ENCODE results near the gene HTRA3. TPM values are rescaled to one million over a fixed set of nuclear protein-coding genes. Genes with fewer than 3 reads are reported as not detected.
A peak's percentile ranks its signal among the peaks of the same experiment; 100 is the strongest.

HTRA3 gene
- total RNA-seq, 1 donor from 2014 or later = 1.6 TPM

- Histone ChIP-seq H3K9me3 (ENCODE audit: low read depth) (no peaks in the 10 kb centered on the region), H3K36me3 (no peaks in the 10 kb centered on the region), H3K27me3 (no peaks in the 10 kb centered on the region), H3F3A (ENCODE audit: low read depth) (no peaks in the 10 kb centered on the region), H3K4me3 (no peak overlapping the region), H2AFZ (replicated peaks) (peak overlapping the region; percentile 74), H3K27ac (no peak overlapping the region), H3K79me2 (ENCODE audit: low read depth) (no peaks in the 10 kb centered on the region), H3K9ac (no peak overlapping the region), H4K20me1 (ENCODE audit: low read depth) (no peaks in the 10 kb centered on the region), H3K4me2 (peak overlapping the region; percentile 40), H3K4me1 (no peaks in the 10 kb centered on the region)
- Mint-ChIP-seq H3K9me3 (no peaks in the 10 kb centered on the region), H3K27ac (no peak overlapping the region), H3K4me3 (no peak overlapping the region), H3K27me3 (ENCODE audit: insufficient read depth, low read depth) (peaks cover 8% of the 10 kb centered on the region), H3K36me3 (no peaks in the 10 kb centered on the region), H3K4me1 (peaks cover 10% of the 10 kb centered on the region)
- DNase-seq (ENCODE audit: low spot score) = peak; percentile 81
- TF ChIP-seq CTCF (IDR thresholded peaks at IDR 0.05) (peak; percentile 67), EZH2 (IDR thresholded peaks at IDR 0.05) (no peak), EZH2phosphoT487 (IDR thresholded peaks at IDR 0.05) (no peak)
These were observed 31.0 kb upstream of the HTRA3 start for GRCh38 chr4:8238515-8239053.

- Histone ChIP-seq H3K4me3 (no peak overlapping the region), H3K9me3 (ENCODE audit: low read depth) (no peaks in the 10 kb centered on the region), H3K9ac (no peak overlapping the region), H3K27me3 (no peaks in the 10 kb centered on the region), H3K27ac (no peak overlapping the region), H3K36me3 (no peaks in the 10 kb centered on the region), H3K4me2 (no peak overlapping the region), H4K20me1 (ENCODE audit: low read depth) (no peaks in the 10 kb centered on the region), H3F3A (ENCODE audit: low read depth) (no peaks in the 10 kb centered on the region), H2AFZ (replicated peaks) (no peak overlapping the region), H3K4me1 (no peaks in the 10 kb centered on the region), H3K79me2 (ENCODE audit: low read depth) (no peaks in the 10 kb centered on the region)
- Mint-ChIP-seq H3K4me1 (peaks cover 10% of the 10 kb centered on the region), H3K36me3 (no peaks in the 10 kb centered on the region), H3K27ac (peak overlapping the region; percentile 1), H3K9me3 (no peaks in the 10 kb centered on the region), H3K27me3 (ENCODE audit: insufficient read depth, low read depth) (peaks cover 9% of the 10 kb centered on the region), H3K4me3 (no peak overlapping the region)
- no peak for TF ChIP-seq EZH2 (IDR thresholded peaks at IDR 0.05)
- TF ChIP-seq EZH2phosphoT487 (IDR thresholded peaks at IDR 0.05) = no peak
- no peak for TF ChIP-seq CTCF (IDR thresholded peaks at IDR 0.05)
- no peak for DNase-seq (ENCODE audit: low spot score)
These were observed 30.3 kb upstream of the HTRA3 start for GRCh38 chr4:8239226-8239625.

GRCh38 chr4:8239661-8240060 is 29.9 kb upstream of the HTRA3 start:
- peaks cover 10% of the 10 kb centered on the region for H3K4me1 Mint-ChIP-seq
- no peaks in the 10 kb centered on the region for H3K36me3 Mint-ChIP-seq
- no peaks in the 10 kb centered on the region for H3K4me1 ChIP-seq
- no peaks in the 10 kb centered on the region for H3K79me2 ChIP-seq (ENCODE audit: low read depth)
- no peaks in the 10 kb centered on the region for H4K20me1 ChIP-seq (ENCODE audit: low read depth)
- no peak overlapping the region for H3K4me3 ChIP-seq
- H3K27me3 ChIP-seq = no peaks in the 10 kb centered on the region
- H3K36me3 ChIP-seq = no peaks in the 10 kb centered on the region
- H3K4me2 ChIP-seq = no peak overlapping the region
- no peak overlapping the region for H3K4me3 Mint-ChIP-seq
- peaks cover 9% of the 10 kb centered on the region for H3K27me3 Mint-ChIP-seq (ENCODE audit: insufficient read depth, low read depth)
- H2AFZ ChIP-seq (replicated peaks) = no peak overlapping the region
- H3K27ac Mint-ChIP-seq = no peak overlapping the region
- H3K9me3 ChIP-seq (ENCODE audit: low read depth) = no peaks in the 10 kb centered on the region
- H3K9me3 Mint-ChIP-seq = no peaks in the 10 kb centered on the region
- DNase-seq (ENCODE audit: low spot score) = no peak
- no peaks in the 10 kb centered on the region for H3F3A ChIP-seq (ENCODE audit: low read depth)
- no peak overlapping the region for H3K27ac ChIP-seq
- TF ChIP-seq EZH2phosphoT487 (IDR thresholded peaks at IDR 0.05) = no peak
- TF ChIP-seq CTCF (IDR thresholded peaks at IDR 0.05) = no peak
- no peak for TF ChIP-seq EZH2 (IDR thresholded peaks at IDR 0.05)
- no peak overlapping the region for H3K9ac ChIP-seq

Data from neural progenitor cell (in vitro differentiated cells).